ENCODE results near the gene NCOR2. TPM values are rescaled to one million over a fixed set of nuclear protein-coding genes. Genes with fewer than 3 reads are reported as not detected.

The NCOR2 gene
- total RNA-seq, 1 experiment from 2014 or later: 153 TPM

DNA sequence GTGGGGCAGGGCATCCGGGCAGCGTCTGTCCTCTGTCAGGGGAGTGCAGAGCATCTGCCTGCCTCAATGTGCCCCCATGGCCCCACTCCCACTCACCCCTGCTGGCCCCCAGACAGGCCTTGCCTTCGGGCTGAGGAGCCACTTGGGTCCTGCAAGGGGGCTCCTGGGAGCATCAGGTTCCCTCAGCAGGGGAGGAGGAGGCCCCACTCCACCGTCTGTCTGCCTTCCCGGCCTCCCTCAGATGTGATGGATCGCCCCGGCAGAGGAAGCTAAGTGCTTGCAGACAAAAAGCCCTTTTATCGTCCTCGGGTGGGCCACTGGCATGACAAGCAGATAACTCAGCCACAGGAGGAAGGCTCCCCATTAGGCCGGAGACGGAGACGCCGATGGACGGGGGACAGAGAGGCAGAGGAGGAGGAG is 35.1 kb downstream of the NCOR2 start:
- no TSS peak for BruUV-seq (replicated peaks)
- H4K20me1 ChIP-seq (ENCODE audit: insufficient read depth): peaks cover 6% of the 10 kb centered on the region; the same call in 1 of the 2 replicates
- H3K36me3 ChIP-seq (ENCODE audit: control insufficient read depth in 1 of 2, insufficient read depth in 2 of 2, low read length in 2 of 2): no peaks in the 10 kb centered on the region
- POLR2A ChIA-PET: no interaction called here
- H3K4me1 ChIP-seq (ENCODE audit: control insufficient read depth in 1 of 2, insufficient read depth in 2 of 2, low read length in 2 of 2): peaks cover 0 to 12% of the 10 kb centered on the region in 2 experiments; a peak in 1 of 4 replicates
- H3K27ac ChIP-seq (ENCODE audit: low read depth, low read length): no peak overlapping the region
- no peaks in the 10 kb centered on the region for H3K9me2 ChIP-seq (ENCODE audit: insufficient read depth)
- H3K4me2 ChIP-seq (ENCODE audit: low read length): no peak overlapping the region
- DNase-seq (ENCODE audit: low read depth, low spot score) (no peak), ATAC-seq (no peak)
- H3K27me3 ChIP-seq (ENCODE audit: insufficient read depth, low read length): no peaks in the 10 kb centered on the region
- RAD21 ChIA-PET (ENCODE audit: low non-redundant PET in 1 of 2, low total read pairs in 2 of 2, uncharacterized antibody in 2 of 2, unreplicated experiment in 2 of 2): no interaction called here
- intact Hi-C loops (cut with micrococcal nuclease): no loop called here
- no peak overlapping the region for H3K9ac ChIP-seq (ENCODE audit: low read length)
- H2AFZ ChIP-seq (ENCODE audit: low read depth, low read length, poor library complexity, severe bottlenecking): no peak overlapping the region
- H3K9me3 ChIP-seq (ENCODE audit: control insufficient read depth in 1 of 2, insufficient read depth in 1 of 2, low read depth in 1 of 2, low read length in 2 of 2): no peaks in the 10 kb centered on the region
- no peak for TF ChIP-seq ELF1 (IDR thresholded peaks at IDR 0.05; ENCODE audit: borderline replicate concordance, low read depth)
- TF ChIP-seq, protein P1, sequence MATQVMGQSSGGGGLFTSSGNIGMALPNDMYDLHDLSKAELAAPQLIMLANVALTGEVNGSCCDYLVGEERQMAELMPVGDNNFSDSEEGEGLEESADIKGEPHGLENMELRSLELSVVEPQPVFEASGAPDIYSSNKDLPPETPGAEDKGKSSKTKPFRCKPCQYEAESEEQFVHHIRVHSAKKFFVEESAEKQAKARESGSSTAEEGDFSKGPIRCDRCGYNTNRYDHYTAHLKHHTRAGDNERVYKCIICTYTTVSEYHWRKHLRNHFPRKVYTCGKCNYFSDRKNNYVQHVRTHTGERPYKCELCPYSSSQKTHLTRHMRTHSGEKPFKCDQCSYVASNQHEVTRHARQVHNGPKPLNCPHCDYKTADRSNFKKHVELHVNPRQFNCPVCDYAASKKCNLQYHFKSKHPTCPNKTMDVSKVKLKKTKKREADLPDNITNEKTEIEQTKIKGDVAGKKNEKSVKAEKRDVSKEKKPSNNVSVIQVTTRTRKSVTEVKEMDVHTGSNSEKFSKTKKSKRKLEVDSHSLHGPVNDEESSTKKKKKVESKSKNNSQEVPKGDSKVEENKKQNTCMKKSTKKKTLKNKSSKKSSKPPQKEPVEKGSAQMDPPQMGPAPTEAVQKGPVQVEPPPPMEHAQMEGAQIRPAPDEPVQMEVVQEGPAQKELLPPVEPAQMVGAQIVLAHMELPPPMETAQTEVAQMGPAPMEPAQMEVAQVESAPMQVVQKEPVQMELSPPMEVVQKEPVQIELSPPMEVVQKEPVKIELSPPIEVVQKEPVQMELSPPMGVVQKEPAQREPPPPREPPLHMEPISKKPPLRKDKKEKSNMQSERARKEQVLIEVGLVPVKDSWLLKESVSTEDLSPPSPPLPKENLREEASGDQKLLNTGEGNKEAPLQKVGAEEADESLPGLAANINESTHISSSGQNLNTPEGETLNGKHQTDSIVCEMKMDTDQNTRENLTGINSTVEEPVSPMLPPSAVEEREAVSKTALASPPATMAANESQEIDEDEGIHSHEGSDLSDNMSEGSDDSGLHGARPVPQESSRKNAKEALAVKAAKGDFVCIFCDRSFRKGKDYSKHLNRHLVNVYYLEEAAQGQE (IDR thresholded peaks at IDR 0.05; ENCODE audit: low read depth): no peak
- no peak for TF ChIP-seq SP1 (IDR thresholded peaks at IDR 0.05; ENCODE audit: low read depth)
- no peak for TF ChIP-seq EZH2 (IDR thresholded peaks at IDR 0.05)
- TF ChIP-seq SIN3A (IDR thresholded peaks at IDR 0.05; ENCODE audit: low read depth): no peak
- no peak for TF ChIP-seq EZH2phosphoT487 (IDR thresholded peaks at IDR 0.05; ENCODE audit: borderline replicate concordance)
- no peak for TF ChIP-seq ZFX (IDR thresholded peaks at IDR 0.05)
- TF ChIP-seq YY1 (IDR thresholded peaks at IDR 0.05; ENCODE audit: extremely low read depth, insufficient replicate concordance, low read depth, low read length): no peak
- no peak for TF ChIP-seq SRF (IDR thresholded peaks at IDR 0.05; ENCODE audit: low read depth)
- no peak for TF ChIP-seq EGR1 (IDR thresholded peaks at IDR 0.05; ENCODE audit: low read depth)
- no peak for TF ChIP-seq FOSL1 (IDR thresholded peaks at IDR 0.05; ENCODE audit: low read depth)
- no peak for TF ChIP-seq CEBPB (IDR thresholded peaks at IDR 0.05; ENCODE audit: low read depth)
- no peak for TF ChIP-seq POLR2AphosphoS5 (IDR thresholded peaks at IDR 0.05; ENCODE audit: low read depth, low read length)
- TF ChIP-seq, protein P2, sequence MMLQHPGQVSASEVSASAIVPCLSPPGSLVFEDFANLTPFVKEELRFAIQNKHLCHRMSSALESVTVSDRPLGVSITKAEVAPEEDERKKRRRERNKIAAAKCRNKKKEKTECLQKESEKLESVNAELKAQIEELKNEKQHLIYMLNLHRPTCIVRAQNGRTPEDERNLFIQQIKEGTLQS (IDR thresholded peaks at IDR 0.05): no peak
- TF ChIP-seq, protein P3, sequence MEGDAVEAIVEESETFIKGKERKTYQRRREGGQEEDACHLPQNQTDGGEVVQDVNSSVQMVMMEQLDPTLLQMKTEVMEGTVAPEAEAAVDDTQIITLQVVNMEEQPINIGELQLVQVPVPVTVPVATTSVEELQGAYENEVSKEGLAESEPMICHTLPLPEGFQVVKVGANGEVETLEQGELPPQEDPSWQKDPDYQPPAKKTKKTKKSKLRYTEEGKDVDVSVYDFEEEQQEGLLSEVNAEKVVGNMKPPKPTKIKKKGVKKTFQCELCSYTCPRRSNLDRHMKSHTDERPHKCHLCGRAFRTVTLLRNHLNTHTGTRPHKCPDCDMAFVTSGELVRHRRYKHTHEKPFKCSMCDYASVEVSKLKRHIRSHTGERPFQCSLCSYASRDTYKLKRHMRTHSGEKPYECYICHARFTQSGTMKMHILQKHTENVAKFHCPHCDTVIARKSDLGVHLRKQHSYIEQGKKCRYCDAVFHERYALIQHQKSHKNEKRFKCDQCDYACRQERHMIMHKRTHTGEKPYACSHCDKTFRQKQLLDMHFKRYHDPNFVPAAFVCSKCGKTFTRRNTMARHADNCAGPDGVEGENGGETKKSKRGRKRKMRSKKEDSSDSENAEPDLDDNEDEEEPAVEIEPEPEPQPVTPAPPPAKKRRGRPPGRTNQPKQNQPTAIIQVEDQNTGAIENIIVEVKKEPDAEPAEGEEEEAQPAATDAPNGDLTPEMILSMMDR (IDR thresholded peaks at IDR 0.05 in 2 of 3, conservative IDR thresholded peaks at IDR 0.05 in 1 of 3; ENCODE audit: borderline replicate concordance in 1 of 3, insufficient read depth in 1 of 3, low read depth in 2 of 3, low read length in 2 of 3): no peak
- TF ChIP-seq POLR2A (IDR thresholded peaks at IDR 0.05; ENCODE audit: borderline replicate concordance, extremely low read depth, insufficient read depth, insufficient read length): no peak
- peaks cover 67% of the 10 kb centered on the region for H3K79me2 ChIP-seq (ENCODE audit: insufficient read depth, low read length)
- no peak overlapping the region for H3K4me3 ChIP-seq (replicated peaks in 1 of 2; ENCODE audit: low read depth in 1 of 2, low read length in 2 of 2)
- CTCF ChIA-PET: no interaction called here

Measured in HCT116 (cell line).